Right atrium auricular region (tissue), 2 donors: Measurements from ENCODE around the gene TNNT1. TPM values are rescaled to one million over a fixed set of nuclear protein-coding genes. Genes with fewer than 3 reads are reported as not detected.

Source experiments
- DNase-seq: peaks from one replicate; pipeline ENCODE4 v3.0.0-alpha.2; 2019; ENCODE audit warnings: low spot score
- H3K27ac ChIP-seq, 2 donors: fragments of 200-600 bp; sonication (generic); 1 replicate in 1 of 2; 2 replicates in 1 of 2; pipeline ENCODE4 v1.5.1; 2016 to 2019
- H3K27me3 ChIP-seq, 2 donors: fragments of 200-600 bp; sonication (generic); one replicate each; pipeline versions ENCODE4 v1.5.1 to v1.6.0; 2017 to 2019
- H3K36me3 ChIP-seq: fragments of 200-600 bp; sonication (generic); one replicate; pipeline ENCODE4 v1.5.1; 2016
- H3K4me1 ChIP-seq, 2 donors: fragments of 200-600 bp; sonication (generic); one replicate each; pipeline versions ENCODE4 v1.5.1 to v1.6.0; 2017 to 2019
- H3K4me3 ChIP-seq, 2 donors: fragments of 200-600 bp; sonication (generic); 1 replicate in 1 of 2; 2 replicates in 1 of 2; pipeline ENCODE4 v1.5.1; 2017 to 2019; ENCODE audit warnings: mild to moderate bottlenecking in 1 of 2, moderate library complexity in 1 of 2
- H3K9me3 ChIP-seq, 2 donors: fragments of 200-600 bp; sonication (generic); one replicate each; pipeline ENCODE4 v1.5.1; 2019
- CTCF ChIP-seq, 2 donors: fragments of 200-600 bp; sonication (generic); IDR thresholded peaks; one replicate each; pipeline ENCODE4 v1.5.1; 2019; ENCODE audit warnings: antibody characterized with exemption in 2 of 2
- total RNA-seq, 2 donors: library from RNA; depleted of rRNA; stranded (reverse); fragments of >200 nt; gene quantifications; one replicate each; pipeline ENCODE4 v1.1.0, GENCODE V29; 2016

The TNNT1 gene
- total RNA-seq, 2 donors from 2014 or later: 6.8 to 46.5 TPM

- Histone ChIP-seq H3K27ac (peak overlapping the region in 1 of 2 donors; percentile 22), H3K4me3 (no peak overlapping the region)
Observed at GRCh38 chr19:55088543-55089341, 60.3 kb downstream of the TNNT1 start.

GRCh38 chr19:55088021-55088451 is 61.0 kb downstream of the TNNT1 start:
- Histone ChIP-seq H3K27ac (peak overlapping the region in 1 of 2 donors; percentile 22), H3K36me3 (peaks cover 29% of the 10 kb centered on the region), H3K27me3 (peaks cover 3 to 17% of the 10 kb centered on the region in 2 donors), H3K4me1 (peaks cover 0 to 27% of the 10 kb centered on the region in 2 donors), H3K9me3 (no peaks in the 10 kb centered on the region), H3K4me3 (peak overlapping the region in 1 of 2 donors; percentile 56)
- DNase-seq: no peak
- TF ChIP-seq CTCF (IDR thresholded peaks at IDR 0.05): no peak

More at GRCh38 chr19:55088543-55089341, 60.3 kb downstream of the TNNT1 start:
- TF ChIP-seq CTCF (IDR thresholded peaks at IDR 0.05): peak; percentile 79 to 92
- peak; percentile 76 for DNase-seq
- H3K27me3 ChIP-seq: peaks cover 3 to 10% of the 10 kb centered on the region in 2 donors
- peaks cover 0 to 27% of the 10 kb centered on the region in 2 donors for H3K4me1 ChIP-seq
- H3K9me3 ChIP-seq: no peaks in the 10 kb centered on the region
- H3K36me3 ChIP-seq: peaks cover 30% of the 10 kb centered on the region

GRCh38 chr19:55087542-55087901 is 61.5 kb downstream of the TNNT1 start:
- no peak for DNase-seq
- Histone ChIP-seq H3K4me1 (peaks cover 0 to 29% of the 10 kb centered on the region in 2 donors), H3K27me3 (peaks cover 9 to 22% of the 10 kb centered on the region in 2 donors), H3K27ac (peak overlapping the region in 1 of 2 donors; percentile 22), H3K9me3 (no peaks in the 10 kb centered on the region), H3K4me3 (peak overlapping the region; percentile 36 to 56), H3K36me3 (peaks cover 24% of the 10 kb centered on the region)
- TF ChIP-seq CTCF (IDR thresholded peaks at IDR 0.05): no peak

GRCh38 chr19:55086730-55087541 is 62.1 kb downstream of the TNNT1 start:
- H3K27ac ChIP-seq: peak overlapping the region in 1 of 2 donors; percentile 22
- peak; percentile 95 for DNase-seq
- peaks cover 0 to 34% of the 10 kb centered on the region in 2 donors for H3K4me1 ChIP-seq
- peaks cover 18% of the 10 kb centered on the region for H3K36me3 ChIP-seq
- no peak for TF ChIP-seq CTCF (IDR thresholded peaks at IDR 0.05)
- peaks cover 14 to 28% of the 10 kb centered on the region in 2 donors for H3K27me3 ChIP-seq
- peak overlapping the region; percentile 36 to 56 for H3K4me3 ChIP-seq
- H3K9me3 ChIP-seq: no peaks in the 10 kb centered on the region

GRCh38 chr19:55085923-55086715 is 62.9 kb downstream of the TNNT1 start:
- no peak for DNase-seq
- H3K9me3 ChIP-seq: no peaks in the 10 kb centered on the region
- peaks cover 10% of the 10 kb centered on the region for H3K36me3 ChIP-seq
- peaks cover 0 to 43% of the 10 kb centered on the region in 2 donors for H3K4me1 ChIP-seq
- H3K27ac ChIP-seq: peak overlapping the region in 1 of 2 donors; percentile 5
- peak overlapping the region; percentile 36 to 56 for H3K4me3 ChIP-seq
- peaks cover 20 to 36% of the 10 kb centered on the region in 2 donors for H3K27me3 ChIP-seq
- no peak for TF ChIP-seq CTCF (IDR thresholded peaks at IDR 0.05)
